Fibroblast of lung (primary cell): ENCODE measurements around the gene PEX12.

Source experiments
- CTCF ChIP-seq, 2 donors: IDR thresholded peaks in 1 of 2; conservative IDR thresholded peaks in 1 of 2; 1 replicate in 1 of 2; 2 replicates in 1 of 2; pipeline ENCODE4 v1.5.1; 2011 to 2012; ENCODE audit warnings: low read length in 2 of 2, control low read depth in 1 of 2, inconsistent platforms in 1 of 2, low read depth in 1 of 2, mild to moderate bottlenecking in 1 of 2
- EZH2 ChIP-seq: IDR thresholded peaks from 2 replicates; pipeline ENCODE4 v1.5.1; 2012; ENCODE audit warnings: low read length, control low read depth, mild to moderate bottlenecking; ENCODE audit errors: missing control alignments

GRCh38 chr17:35531160-35531559 lies 47.2 kb downstream of the PEX12 start:
- no peak for TF ChIP-seq CTCF (conservative IDR thresholded peaks at IDR 0.05 in 1 of 2, IDR thresholded peaks at IDR 0.05 in 1 of 2; ENCODE audit: low read depth in 1 of 2, low read length in 2 of 2)
- no peak for TF ChIP-seq EZH2
